HG02981 (cell line): Measurements from ENCODE around the gene LCP2.
A peak's percentile ranks its signal among the peaks of the same experiment; 100 is the strongest.

Experiments
- ATAC-seq: cut with Tn5 transposase; IDR thresholded peaks from one replicate; pipeline ENCODE4 v1.9.1; 2021; ENCODE audit warnings: mild to moderate bottlenecking, moderate library complexity; ENCODE audit not compliant: unreplicated experiment

LCP2 gene

GRCh38 chr5:170316937-170317336 lies 19.4 kb upstream of the LCP2 start:
- ATAC-seq: no peak

GRCh38 chr5:170315154-170315553 lies 17.6 kb upstream of the LCP2 start:
- ATAC-seq: no peak

GRCh38 chr5:170314541-170315095 lies 17.0 kb upstream of the LCP2 start:
- no peak for ATAC-seq

- ATAC-seq: no peak
Observed at GRCh38 chr5:170313816-170314215, 16.2 kb upstream of the LCP2 start.

GRCh38 chr5:170313344-170313743 lies 15.8 kb upstream of the LCP2 start:
- ATAC-seq: no peak

GRCh38 chr5:170312666-170313065 lies 15.1 kb upstream of the LCP2 start:
- ATAC-seq: peak; percentile 59

- no peak for ATAC-seq
Observed at GRCh38 chr5:170312301-170312595, 14.7 kb upstream of the LCP2 start.

GRCh38 chr5:170311511-170312300 lies 14.1 kb upstream of the LCP2 start:
- ATAC-seq: no peak

GRCh38 chr5:170310256-170310926 lies 12.8 kb upstream of the LCP2 start:
- no peak for ATAC-seq

GRCh38 chr5:170308686-170309085 lies 11.1 kb upstream of the LCP2 start:
- ATAC-seq: no peak

GRCh38 chr5:170307575-170308465 lies 10.2 kb upstream of the LCP2 start:
- ATAC-seq: no peak

- ATAC-seq: peak; percentile 74
Observed at GRCh38 chr5:170306381-170306831, 8.8 kb upstream of the LCP2 start.

GRCh38 chr5:170305646-170306025 lies 8.1 kb upstream of the LCP2 start:
- ATAC-seq: no peak

GRCh38 chr5:170305016-170305645 lies 7.6 kb upstream of the LCP2 start:
- ATAC-seq: no peak

- ATAC-seq: no peak
Observed at GRCh38 chr5:170303549-170303948, 6.0 kb upstream of the LCP2 start.

GRCh38 chr5:170302653-170303501 lies 5.3 kb upstream of the LCP2 start:
- ATAC-seq: peak; percentile 67

GRCh38 chr5:170301981-170302652 lies 4.5 kb upstream of the LCP2 start:
- no peak for ATAC-seq

- no peak for ATAC-seq
Observed at GRCh38 chr5:170301149-170301548, 3.6 kb upstream of the LCP2 start.

GRCh38 chr5:170300361-170301013 lies 2.9 kb upstream of the LCP2 start:
- ATAC-seq: no peak
